HUES48 (cell line): Measurements from ENCODE around the gene RSBN1L.
"Not testable (repeated sequence)": the region's sequence is repeated elsewhere in the genome, so short reads cannot be mapped to it uniquely, and the experiment has no call there.

ENCODE experiments used
- H3K27ac ChIP-seq: one replicate; pipeline ENCODE4 v1.7.0; 2013; ENCODE audit warnings: low read depth, low read length, inconsistent platforms
- H3K27me3 ChIP-seq: 2 replicates; pipeline ENCODE4 v1.6.1; 2013; ENCODE audit warnings: mild to moderate bottlenecking, low read length; ENCODE audit not compliant: control insufficient read depth, insufficient read depth
- H3K36me3 ChIP-seq: 2 replicates; pipeline ENCODE4 v1.6.1; 2013; ENCODE audit warnings: low read length; ENCODE audit not compliant: control insufficient read depth, insufficient read depth
- H3K4me1 ChIP-seq: 2 replicates; pipeline ENCODE4 v1.6.1; 2013; ENCODE audit warnings: mild to moderate bottlenecking, low read length; ENCODE audit not compliant: control insufficient read depth, insufficient read depth
- H3K4me3 ChIP-seq: 2 replicates; pipeline ENCODE4 v1.5.1; 2013; ENCODE audit warnings: mild to moderate bottlenecking, low read depth, low read length
- H3K9ac ChIP-seq: 2 replicates; pipeline ENCODE4 v1.6.1; 2013; ENCODE audit warnings: mild to moderate bottlenecking, low read depth, low read length, moderate library complexity
- H3K9me3 ChIP-seq: 2 replicates; pipeline ENCODE4 v1.6.1; 2013; ENCODE audit warnings: low read length; ENCODE audit not compliant: control insufficient read depth, insufficient read depth

Gene RSBN1L

DNA sequence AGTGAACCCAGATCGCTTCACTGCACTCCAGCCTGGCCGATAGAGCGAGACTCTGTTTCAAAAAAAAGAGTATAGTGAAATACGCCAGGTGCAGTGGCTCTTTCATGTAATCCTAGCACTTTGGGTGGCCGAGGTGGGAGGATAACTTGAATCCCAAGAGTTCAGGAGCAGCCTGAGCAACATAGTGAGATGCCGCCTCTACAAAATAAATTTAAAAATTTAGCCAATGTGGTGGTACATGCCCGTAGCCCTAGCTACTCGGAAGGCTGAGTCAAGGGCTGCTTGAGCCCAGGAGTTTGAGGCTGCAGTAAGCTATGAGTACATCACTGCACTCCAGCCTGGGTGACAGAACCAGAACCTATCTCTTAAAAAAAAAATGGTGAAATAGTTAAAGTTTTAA is 74.1 kb downstream of the RSBN1L start:
- Histone ChIP-seq H3K4me1 (peaks cover 7% of the 10 kb centered on the region), H3K9me3 (no peaks in the 10 kb centered on the region), H3K4me3 (no peak overlapping the region), H3K36me3 (peaks cover 43% of the 10 kb centered on the region), H3K9ac (no peak overlapping the region), H3K27ac (no peak overlapping the region), H3K27me3 (no peaks in the 10 kb centered on the region)

DNA sequence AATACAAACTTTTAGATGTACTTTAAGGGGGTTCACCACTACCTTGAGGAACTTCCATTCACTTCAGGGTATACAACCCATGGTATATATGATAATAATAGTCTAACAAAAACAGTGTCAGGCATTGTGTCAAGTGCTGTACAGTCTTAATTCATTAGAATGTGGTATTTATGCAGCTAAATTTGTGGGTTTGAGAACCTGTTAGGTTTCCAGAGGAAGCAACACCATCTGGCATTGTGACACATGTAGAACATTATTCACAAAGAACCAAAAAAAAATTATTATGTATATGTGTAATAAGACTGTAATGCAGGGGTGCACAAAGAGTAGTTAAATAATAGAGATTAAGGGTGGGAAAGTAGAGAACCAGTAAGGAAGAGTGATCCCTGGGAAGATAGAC is 75.6 kb downstream of the RSBN1L start:
- H3K4me3 ChIP-seq = no peak overlapping the region
- H3K27me3 ChIP-seq = no peaks in the 10 kb centered on the region
- peaks cover 39% of the 10 kb centered on the region for H3K36me3 ChIP-seq
- H3K4me1 ChIP-seq = no peaks in the 10 kb centered on the region
- no peak overlapping the region for H3K27ac ChIP-seq
- no peaks in the 10 kb centered on the region for H3K9me3 ChIP-seq
- H3K9ac ChIP-seq = no peak overlapping the region

DNA sequence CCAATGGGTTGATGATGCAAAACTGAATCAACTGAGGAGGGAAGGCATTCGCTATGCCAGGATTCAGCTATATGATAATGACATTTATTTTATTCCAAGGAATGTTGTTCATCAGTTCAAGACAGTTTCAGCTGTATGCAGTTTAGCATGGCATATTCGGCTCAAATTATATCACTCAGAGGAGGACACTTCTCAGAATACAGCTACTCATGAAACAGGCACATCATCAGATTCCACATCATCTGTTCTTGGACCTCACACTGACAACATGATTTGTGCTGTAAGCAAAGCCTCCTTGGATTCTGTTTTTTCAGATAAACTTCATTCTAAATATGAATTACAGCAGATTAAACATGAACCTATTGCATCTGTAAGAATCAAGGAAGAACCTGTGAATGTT is 82.3 kb downstream of the RSBN1L start:
- H3K4me3 ChIP-seq = no peak overlapping the region
- no peaks in the 10 kb centered on the region for H3K9me3 ChIP-seq
- no peaks in the 10 kb centered on the region for H3K27me3 ChIP-seq
- H3K9ac ChIP-seq = no peak overlapping the region
- peaks cover 35% of the 10 kb centered on the region for H3K36me3 ChIP-seq
- H3K4me1 ChIP-seq = no peaks in the 10 kb centered on the region
- H3K27ac ChIP-seq = no peak overlapping the region

DNA sequence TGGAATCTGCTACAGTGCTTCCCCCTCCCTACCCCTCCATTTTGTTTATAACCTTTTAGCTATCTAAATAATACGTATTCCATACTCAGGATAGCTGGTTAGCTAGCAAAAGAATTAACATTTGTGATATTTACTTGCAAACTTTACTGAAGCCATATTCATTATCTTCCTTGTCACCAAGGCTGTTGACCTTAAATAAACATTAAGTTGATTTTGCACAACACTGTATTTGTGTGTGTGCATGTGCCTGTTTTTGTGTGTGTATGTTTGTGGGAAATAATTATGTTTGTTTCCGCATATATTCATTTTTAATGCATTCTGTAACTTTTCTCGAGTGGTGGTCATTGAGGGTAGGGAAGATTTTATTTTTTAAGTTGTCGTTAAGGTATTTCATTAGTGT is 86.1 kb downstream of the RSBN1L start:
- Histone ChIP-seq H3K4me3 (no peak overlapping the region), H3K9me3 (no peaks in the 10 kb centered on the region; the same call in none of the 2 replicates), H3K9ac (no peak overlapping the region), H3K27ac (no peak overlapping the region), H3K4me1 (no peaks in the 10 kb centered on the region), H3K36me3 (peaks cover 33% of the 10 kb centered on the region), H3K27me3 (no peaks in the 10 kb centered on the region)

DNA sequence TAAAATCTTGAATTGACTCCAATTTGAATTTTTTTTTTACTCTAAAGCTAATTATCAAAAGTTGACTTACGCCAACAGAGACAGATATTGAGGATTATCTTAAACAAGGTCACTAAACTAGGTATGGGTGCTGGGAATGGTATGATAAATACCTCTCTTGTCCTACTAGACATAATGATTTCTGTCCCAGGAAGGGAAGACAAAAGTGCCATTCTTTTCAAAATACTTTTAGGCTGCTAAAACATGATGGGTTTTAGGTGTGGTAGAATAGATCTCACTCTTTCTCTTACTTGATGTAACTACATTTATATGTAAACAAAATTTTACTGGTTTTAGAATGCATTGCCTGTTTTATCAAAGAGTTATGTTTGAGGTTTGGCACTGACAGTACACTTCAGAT is 86.9 kb downstream of the RSBN1L start:
- H3K36me3 ChIP-seq = peaks cover 30% of the 10 kb centered on the region
- no peaks in the 10 kb centered on the region; the same call in none of the 2 replicates for H3K9me3 ChIP-seq

DNA sequence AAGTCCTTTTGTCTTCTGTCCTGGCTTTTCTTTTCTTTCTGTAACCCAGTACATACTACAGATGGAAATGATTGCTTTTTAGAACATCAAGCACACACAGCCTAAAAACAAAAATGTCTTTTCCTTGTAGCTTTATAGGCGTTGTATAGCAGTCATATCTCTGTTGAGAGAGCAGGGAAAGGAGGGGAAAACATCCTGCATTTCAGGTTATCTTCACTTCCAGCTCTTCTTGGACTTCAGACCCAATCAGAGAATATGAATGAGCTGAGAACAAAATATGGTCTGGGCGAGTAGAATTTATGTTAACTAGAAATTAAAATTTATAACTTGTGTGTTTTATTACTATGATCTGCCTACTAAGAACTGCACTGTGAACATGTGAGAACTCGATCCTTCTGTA is 87.3 kb downstream of the RSBN1L start:
- Histone ChIP-seq H3K4me3 (no peak overlapping the region), H3K9me3 (no peaks in the 10 kb centered on the region; the same call in none of the 2 replicates), H3K9ac (no peak overlapping the region), H3K27ac (no peak overlapping the region), H3K27me3 (no peaks in the 10 kb centered on the region), H3K36me3 (peaks cover 25% of the 10 kb centered on the region), H3K4me1 (no peaks in the 10 kb centered on the region)

More for the DNA sequence above, 86.9 kb downstream of the RSBN1L start:
- H3K27ac ChIP-seq = no peak overlapping the region
- H3K9ac ChIP-seq = no peak overlapping the region
- H3K4me1 ChIP-seq = no peaks in the 10 kb centered on the region
- no peak overlapping the region for H3K4me3 ChIP-seq
- no peaks in the 10 kb centered on the region for H3K27me3 ChIP-seq

DNA sequence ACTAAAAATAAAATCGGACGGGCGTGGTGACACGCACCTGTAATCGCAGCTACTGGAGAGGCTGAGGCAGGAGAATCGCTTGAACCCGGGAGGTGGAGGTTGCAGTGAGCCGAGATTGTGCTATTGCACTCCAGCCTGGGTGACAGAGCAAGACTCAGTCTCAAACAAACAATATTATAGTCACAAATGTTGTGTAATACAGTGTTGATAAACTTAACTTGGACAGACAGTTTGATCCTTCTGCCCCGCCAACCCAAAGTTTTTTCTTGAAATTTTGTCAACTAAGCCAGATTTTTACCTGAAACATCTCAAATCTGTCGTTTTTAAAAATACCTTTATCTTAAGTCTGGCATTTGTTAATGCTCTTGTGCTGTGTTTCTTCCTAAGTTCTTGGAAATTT is 88.2 kb downstream of the RSBN1L start:
- H3K27me3 ChIP-seq, H3K9me3 ChIP-seq, H3K9ac ChIP-seq, H3K27ac ChIP-seq, H3K4me3 ChIP-seq, H3K4me1 ChIP-seq: not testable (repeated sequence)
- H3K36me3 ChIP-seq = peaks cover 17% of the 10 kb centered on the region

DNA sequence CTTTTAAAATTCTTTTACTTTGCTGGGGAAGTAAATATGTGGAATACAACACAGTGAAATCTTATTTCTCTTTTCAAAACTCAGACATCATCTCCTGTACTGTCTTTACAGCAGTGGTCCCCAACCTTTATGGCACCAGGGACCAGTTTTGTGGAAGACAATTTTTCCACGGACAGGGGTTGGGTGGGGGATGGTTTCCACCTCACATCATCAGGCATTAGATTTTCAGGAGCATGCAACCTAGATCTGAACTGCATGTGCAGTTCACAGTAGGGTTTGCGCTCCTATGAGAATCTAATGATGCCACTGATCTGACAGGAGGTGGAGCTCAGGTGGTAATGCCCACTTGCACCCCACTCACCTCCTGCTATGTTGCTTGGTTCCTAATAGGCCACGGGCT is 89.8 kb downstream of the RSBN1L start:
- Histone ChIP-seq H3K9me3 (no peaks in the 10 kb centered on the region; the same call in none of the 2 replicates), H3K36me3 (0 out of 2 replicates have a peak, but pooled peaks cover 8% of the 10 kb centered on the region), H3K27ac (no peak overlapping the region), H3K9ac (no peak overlapping the region), H3K4me3 (no peak overlapping the region), H3K4me1 (no peaks in the 10 kb centered on the region), H3K27me3 (no peaks in the 10 kb centered on the region)

DNA sequence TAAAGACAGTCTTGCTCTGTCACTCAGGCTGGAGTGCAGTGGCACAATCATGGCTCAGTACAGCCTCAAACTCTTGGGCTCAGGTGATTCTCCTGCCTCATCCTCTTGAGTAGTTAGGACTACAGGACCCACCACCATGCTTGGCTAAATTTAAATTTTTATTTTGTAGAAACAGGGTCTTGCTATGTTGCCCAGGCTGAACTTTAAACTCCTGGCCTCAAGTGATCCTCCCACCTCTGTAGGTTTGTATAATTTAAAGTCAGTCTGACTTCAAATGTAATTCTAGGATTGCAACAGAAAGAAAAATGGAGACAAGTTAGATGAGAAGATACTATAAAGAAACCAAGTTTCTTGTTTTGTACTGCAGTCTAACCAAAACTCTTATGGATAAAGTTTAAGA is 90.5 kb downstream of the RSBN1L start:
- Histone ChIP-seq H3K4me1 (peaks cover 6% of the 10 kb centered on the region; the same call in 1 of the 2 replicates), H3K9ac (no peak overlapping the region), H3K36me3 (0 out of 2 replicates have a peak, but pooled peaks cover 3% of the 10 kb centered on the region), H3K27me3 (no peaks in the 10 kb centered on the region), H3K4me3 (no peak overlapping the region), H3K9me3 (no peaks in the 10 kb centered on the region; the same call in none of the 2 replicates), H3K27ac (no peak overlapping the region)

DNA sequence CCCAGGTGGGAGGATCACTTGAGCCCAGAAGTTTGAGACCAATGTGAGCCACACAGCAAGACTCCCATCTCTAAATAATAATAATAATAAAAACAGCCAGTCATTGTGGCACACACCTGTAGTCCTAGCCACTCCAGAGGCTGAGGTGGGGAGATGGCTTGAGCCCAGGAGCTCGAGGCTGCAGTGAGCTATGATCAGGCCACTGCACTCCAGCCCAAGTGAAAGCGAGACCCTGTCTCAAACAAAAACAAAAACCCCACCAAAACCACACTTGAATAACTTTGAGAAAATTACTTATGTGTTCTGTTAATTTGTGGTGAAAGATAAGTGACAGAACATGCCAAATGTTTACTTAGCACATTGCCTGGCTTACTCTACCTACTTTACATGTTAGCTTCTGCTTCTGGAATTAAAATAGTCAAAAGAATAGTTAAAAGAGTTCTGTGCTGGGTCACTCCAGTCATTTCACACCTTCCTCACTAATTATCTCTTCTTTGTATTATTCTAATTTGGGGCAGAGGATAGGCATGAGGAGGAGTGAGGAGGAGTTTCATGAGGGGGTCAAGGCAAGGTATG is 92.2 kb downstream of the RSBN1L start:
- Histone ChIP-seq H3K36me3 (peaks cover 3% of the 10 kb centered on the region; the same call in 1 of the 2 replicates), H3K4me1 (peaks cover 11% of the 10 kb centered on the region; the same call in 1 of the 2 replicates), H3K9me3 (no peaks in the 10 kb centered on the region; the same call in none of the 2 replicates), H3K9ac (no peak overlapping the region), H3K27ac (no peak overlapping the region), H3K27me3 (no peaks in the 10 kb centered on the region), H3K4me3 (no peak overlapping the region)

DNA sequence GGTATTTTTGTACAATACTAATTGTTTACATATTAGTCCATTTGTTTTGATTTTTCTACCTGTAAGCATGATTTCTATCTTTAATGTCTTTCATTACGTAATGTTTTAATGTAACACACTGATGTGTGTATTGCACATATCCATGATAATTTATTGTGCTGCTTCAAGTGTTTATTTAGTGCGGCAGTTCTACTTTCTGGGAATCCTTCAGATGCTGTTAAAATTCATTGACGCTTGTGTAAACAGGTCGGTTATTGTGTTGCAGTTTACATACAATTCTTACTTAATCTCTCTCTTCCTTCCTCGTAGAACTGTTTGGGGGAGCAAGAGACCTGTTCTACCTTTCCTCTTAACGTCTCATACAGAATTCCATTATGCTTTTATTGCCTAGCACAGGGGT is 95.1 kb downstream of the RSBN1L start:
- no peak overlapping the region for H3K9ac ChIP-seq
- H3K9me3 ChIP-seq = no peaks in the 10 kb centered on the region
- no peaks in the 10 kb centered on the region for H3K27me3 ChIP-seq
- peaks cover 7% of the 10 kb centered on the region for H3K36me3 ChIP-seq
- no peak overlapping the region for H3K4me3 ChIP-seq
- H3K27ac ChIP-seq = peak overlapping the region; percentile 17
- peaks cover 11% of the 10 kb centered on the region; the same call in 1 of the 2 replicates for H3K4me1 ChIP-seq
